ENCODE measurements around the gene LDLRAD4. TPM values are rescaled to one million over a fixed set of nuclear protein-coding genes. Genes with fewer than 3 reads are reported as not detected.

Gene LDLRAD4
- total RNA-seq, 4 donors from 2014 or later = 23.9 to 38.3 (median 27.0) TPM

GRCh38 chr18:13553449-13553848, 334.9 kb downstream of the LDLRAD4 start:
- DNase-seq (ENCODE audit: low spot score) = no peak
- TF ChIP-seq CTCF (IDR thresholded peaks at IDR 0.05) = no peak
- ATAC-seq (ENCODE audit: low FRiP score) = no peak

- DNase-seq (ENCODE audit: low spot score) = no peak
- ATAC-seq (ENCODE audit: low FRiP score) = no peak
- no peak for TF ChIP-seq CTCF (IDR thresholded peaks at IDR 0.05)
These were observed 336.6 kb downstream of the LDLRAD4 start for GRCh38 chr18:13555192-13555591.

- TF ChIP-seq CTCF (IDR thresholded peaks at IDR 0.05) = no peak
- ATAC-seq (ENCODE audit: low FRiP score) = no peak
- no peak for DNase-seq (ENCODE audit: low spot score)
These were observed 337.3 kb downstream of the LDLRAD4 start for GRCh38 chr18:13555865-13556264.

GRCh38 chr18:13556502-13556901, 337.9 kb downstream of the LDLRAD4 start:
- DNase-seq (ENCODE audit: low spot score) (no peak), ATAC-seq (ENCODE audit: low FRiP score) (no peak)
- TF ChIP-seq CTCF (IDR thresholded peaks at IDR 0.05) = no peak

- no peak for TF ChIP-seq CTCF (IDR thresholded peaks at IDR 0.05)
- ATAC-seq (ENCODE audit: low FRiP score) = no peak
- DNase-seq (ENCODE audit: low spot score) = no peak
These were observed 339.6 kb downstream of the LDLRAD4 start for GRCh38 chr18:13558124-13558523.

GRCh38 chr18:13558790-13559189, 340.2 kb downstream of the LDLRAD4 start:
- DNase-seq (ENCODE audit: low spot score) (no peak), ATAC-seq (ENCODE audit: low FRiP score) (no peak)
- no peak for TF ChIP-seq CTCF (IDR thresholded peaks at IDR 0.05)

GRCh38 chr18:13559754-13560153, 341.2 kb downstream of the LDLRAD4 start:
- TF ChIP-seq CTCF (IDR thresholded peaks at IDR 0.05) = no peak
- DNase-seq (ENCODE audit: low spot score) (no peak), ATAC-seq (ENCODE audit: low FRiP score) (no peak)
